ENCODE data around the gene GRM1.
"Not testable (repeated sequence)": the region's sequence is repeated elsewhere in the genome, so short reads cannot be mapped to it uniquely, and the experiment has no call there.

The GRM1 gene

GRCh38 chr6:146267447-146267846, 238.6 kb downstream of the GRM1 start:
- Mint-ChIP-seq H3K4me1 (no peaks in the 10 kb centered on the region), H3K27ac (no peak overlapping the region), H3K9me3 (peaks cover 9% of the 10 kb centered on the region), H3K27me3 (no peaks in the 10 kb centered on the region), H3K36me3 (no peaks in the 10 kb centered on the region), H3K4me3 (no peak overlapping the region)

GRCh38 chr6:146267946-146268345, 239.1 kb downstream of the GRM1 start:
- peaks cover 9% of the 10 kb centered on the region for H3K9me3 Mint-ChIP-seq
- H3K27me3 Mint-ChIP-seq, result no peaks in the 10 kb centered on the region
- no peak overlapping the region for H3K27ac Mint-ChIP-seq
- no peak overlapping the region for H3K4me3 Mint-ChIP-seq
- H3K4me1 Mint-ChIP-seq, result no peaks in the 10 kb centered on the region
- H3K36me3 Mint-ChIP-seq, result no peaks in the 10 kb centered on the region

- Mint-ChIP-seq H3K27me3 (no peaks in the 10 kb centered on the region), H3K27ac (no peak overlapping the region), H3K36me3 (no peaks in the 10 kb centered on the region), H3K4me3 (no peak overlapping the region), H3K4me1 (no peaks in the 10 kb centered on the region), H3K9me3 (peaks cover 9% of the 10 kb centered on the region)
Measured at GRCh38 chr6:146269482-146269881, 240.6 kb downstream of the GRM1 start.

GRCh38 chr6:146271163-146271562, 242.3 kb downstream of the GRM1 start:
- H3K27ac Mint-ChIP-seq, H3K4me1 Mint-ChIP-seq, H3K27me3 Mint-ChIP-seq, H3K9me3 Mint-ChIP-seq, H3K4me3 Mint-ChIP-seq, H3K36me3 Mint-ChIP-seq: not testable (repeated sequence)

GRCh38 chr6:146273490-146273889, 244.6 kb downstream of the GRM1 start:
- Mint-ChIP-seq H3K4me1 (no peaks in the 10 kb centered on the region), H3K27me3 (no peaks in the 10 kb centered on the region), H3K4me3 (no peak overlapping the region), H3K9me3 (no peaks in the 10 kb centered on the region), H3K36me3 (no peaks in the 10 kb centered on the region), H3K27ac (no peak overlapping the region)

- Mint-ChIP-seq H3K27me3 (no peaks in the 10 kb centered on the region), H3K27ac (no peak overlapping the region), H3K4me3 (no peak overlapping the region), H3K4me1 (no peaks in the 10 kb centered on the region), H3K9me3 (no peaks in the 10 kb centered on the region), H3K36me3 (no peaks in the 10 kb centered on the region)
Measured at GRCh38 chr6:146277142-146277541, 248.3 kb downstream of the GRM1 start.

- no peaks in the 10 kb centered on the region for H3K4me1 Mint-ChIP-seq
- H3K27ac Mint-ChIP-seq, result no peak overlapping the region
- no peaks in the 10 kb centered on the region for H3K27me3 Mint-ChIP-seq
- H3K36me3 Mint-ChIP-seq, result no peaks in the 10 kb centered on the region
- no peak overlapping the region for H3K4me3 Mint-ChIP-seq
- H3K9me3 Mint-ChIP-seq, result peaks cover 4% of the 10 kb centered on the region
Measured at GRCh38 chr6:146281651-146282362, 252.9 kb downstream of the GRM1 start.

- no peaks in the 10 kb centered on the region for H3K4me1 Mint-ChIP-seq
- H3K36me3 Mint-ChIP-seq, result no peaks in the 10 kb centered on the region
- no peaks in the 10 kb centered on the region for H3K27me3 Mint-ChIP-seq
- no peak overlapping the region for H3K27ac Mint-ChIP-seq
- peaks cover 4% of the 10 kb centered on the region for H3K9me3 Mint-ChIP-seq
- H3K4me3 Mint-ChIP-seq, result no peak overlapping the region
Measured at GRCh38 chr6:146282837-146283236, 254.0 kb downstream of the GRM1 start.

GRCh38 chr6:146284311-146284710, 255.4 kb downstream of the GRM1 start:
- Mint-ChIP-seq H3K4me1 (no peaks in the 10 kb centered on the region), H3K27ac (no peak overlapping the region), H3K4me3 (no peak overlapping the region), H3K36me3 (no peaks in the 10 kb centered on the region), H3K9me3 (peaks cover 4% of the 10 kb centered on the region), H3K27me3 (no peaks in the 10 kb centered on the region)

- H3K27ac Mint-ChIP-seq, result no peak overlapping the region
- H3K4me1 Mint-ChIP-seq, result no peaks in the 10 kb centered on the region
Measured at GRCh38 chr6:146286961-146287360, 258.1 kb downstream of the GRM1 start.

GRCh38 chr6:146287691-146288369, 259.0 kb downstream of the GRM1 start:
- no peak overlapping the region for H3K27ac Mint-ChIP-seq
- H3K4me3 Mint-ChIP-seq, result no peak overlapping the region
- H3K4me1 Mint-ChIP-seq, result no peaks in the 10 kb centered on the region
- H3K9me3 Mint-ChIP-seq, result peaks cover 4% of the 10 kb centered on the region
- no peaks in the 10 kb centered on the region for H3K36me3 Mint-ChIP-seq
- no peaks in the 10 kb centered on the region for H3K27me3 Mint-ChIP-seq

More at GRCh38 chr6:146286961-146287360, 258.1 kb downstream of the GRM1 start:
- Mint-ChIP-seq H3K27me3 (no peaks in the 10 kb centered on the region), H3K4me3 (no peak overlapping the region), H3K9me3 (peaks cover 4% of the 10 kb centered on the region), H3K36me3 (no peaks in the 10 kb centered on the region)

- Mint-ChIP-seq H3K27me3 (no peaks in the 10 kb centered on the region), H3K36me3 (no peaks in the 10 kb centered on the region), H3K27ac (no peak overlapping the region), H3K4me3 (no peak overlapping the region), H3K9me3 (peaks cover 4% of the 10 kb centered on the region), H3K4me1 (no peaks in the 10 kb centered on the region)
Measured at GRCh38 chr6:146289816-146290588, 261.1 kb downstream of the GRM1 start.

- no peaks in the 10 kb centered on the region for H3K4me1 Mint-ChIP-seq
- no peaks in the 10 kb centered on the region for H3K36me3 Mint-ChIP-seq
- H3K27me3 Mint-ChIP-seq, result no peaks in the 10 kb centered on the region
- H3K4me3 Mint-ChIP-seq, result no peak overlapping the region
- no peaks in the 10 kb centered on the region for H3K9me3 Mint-ChIP-seq
- no peak overlapping the region for H3K27ac Mint-ChIP-seq
Measured at GRCh38 chr6:146290589-146290901, 261.7 kb downstream of the GRM1 start.

- Mint-ChIP-seq H3K9me3 (no peaks in the 10 kb centered on the region), H3K4me1 (no peaks in the 10 kb centered on the region), H3K36me3 (no peaks in the 10 kb centered on the region), H3K27ac (no peak overlapping the region), H3K27me3 (no peaks in the 10 kb centered on the region), H3K4me3 (no peak overlapping the region)
Measured at GRCh38 chr6:146292506-146292905, 263.6 kb downstream of the GRM1 start.

- Mint-ChIP-seq H3K4me1 (no peaks in the 10 kb centered on the region), H3K9me3 (no peaks in the 10 kb centered on the region), H3K36me3 (no peaks in the 10 kb centered on the region), H3K27me3 (peaks cover 1% of the 10 kb centered on the region), H3K27ac (no peak overlapping the region), H3K4me3 (no peak overlapping the region)
Measured at GRCh38 chr6:146295695-146296094, 266.8 kb downstream of the GRM1 start.

- no peak overlapping the region for H3K4me3 Mint-ChIP-seq
- peaks cover 1% of the 10 kb centered on the region for H3K27me3 Mint-ChIP-seq
- H3K9me3 Mint-ChIP-seq, result no peaks in the 10 kb centered on the region
- no peaks in the 10 kb centered on the region for H3K36me3 Mint-ChIP-seq
- H3K4me1 Mint-ChIP-seq, result no peaks in the 10 kb centered on the region
- H3K27ac Mint-ChIP-seq, result no peak overlapping the region
Measured at GRCh38 chr6:146297815-146298214, 269.0 kb downstream of the GRM1 start.

Data from activated naive CD4-positive, alpha-beta T cell treated with anti-CD3 and anti-CD28 coated beads, Interleukin-2, amount 50 U/mL, for 24 hours (primary cell).